Liver (tissue), 9 donors: ENCODE results near the gene PCED1B. TPM values are rescaled to one million over a fixed set of nuclear protein-coding genes. Genes with fewer than 3 reads are reported as not detected.

Source experiments
- DNase-seq: peaks from one replicate; pipeline ENCODE4 v3.0.0-alpha.2; 2017; ENCODE audit warnings: low spot score
- H3K27ac ChIP-seq, 2 donors: one replicate each; pipeline ENCODE4 v1.7.0; 2013; ENCODE audit warnings: inconsistent platforms in 2 of 2, low read length in 2 of 2, control low read depth in 1 of 2, low read depth in 1 of 2, mild to moderate bottlenecking in 1 of 2
- H3K27me3 ChIP-seq, 4 donors: one replicate each; pipeline versions ENCODE4 v1.6.1 to v1.7.0; 2013; ENCODE audit warnings: low read length in 3 of 4, inconsistent platforms in 1 of 4, mild to moderate bottlenecking in 1 of 4, moderate library complexity in 1 of 4; ENCODE audit not compliant: control insufficient read depth in 4 of 4, insufficient read depth in 4 of 4
- H3K36me3 ChIP-seq, 4 donors: one replicate each; pipeline versions ENCODE4 v1.6.1 to v1.7.0; 2013; ENCODE audit warnings: low read length in 3 of 4, mild to moderate bottlenecking in 3 of 4, low read depth in 1 of 4, moderate library complexity in 1 of 4; ENCODE audit not compliant: control insufficient read depth in 4 of 4, insufficient read depth in 3 of 4
- H3K4me1 ChIP-seq, 4 donors: one replicate each; pipeline versions ENCODE4 v1.6.1 to v1.7.0; 2013; ENCODE audit warnings: low read length in 3 of 4, mild to moderate bottlenecking in 3 of 4, moderate library complexity in 1 of 4; ENCODE audit not compliant: control insufficient read depth in 4 of 4, insufficient read depth in 4 of 4
- H3K4me3 ChIP-seq, 3 donors: one replicate each; pipeline versions ENCODE4 v1.6.1 to v1.7.0; 2013; ENCODE audit warnings: low read length in 3 of 3, control low read depth in 1 of 3, low read depth in 1 of 3, mild to moderate bottlenecking in 1 of 3
- H3K9ac ChIP-seq, 2 donors: one replicate each; pipeline ENCODE4 v1.7.0; 2013; ENCODE audit warnings: low read length in 2 of 2, mild to moderate bottlenecking in 2 of 2, moderate library complexity in 2 of 2, control low read depth in 1 of 2, low read depth in 1 of 2
- H3K9me3 ChIP-seq, 4 donors: one replicate each; pipeline versions ENCODE4 v1.6.1 to v1.7.0; 2013; ENCODE audit warnings: low read length in 3 of 4; ENCODE audit not compliant: control insufficient read depth in 4 of 4
- ATF3 ChIP-seq: IDR thresholded peaks from 2 replicates; pipeline ENCODE4 v1.6.1; 2016; ENCODE audit warnings: antibody characterized with exemption
- CTCF ChIP-seq: fragments of 150-350 bp; IDR thresholded peaks from 2 replicates; pipeline ENCODE4 v1.5.1; 2017; ENCODE audit warnings: improper control_type of control experiment, low read depth, low read length; ENCODE audit not compliant: missing input control
- FOXA2 ChIP-seq: IDR thresholded peaks from 2 replicates; pipeline ENCODE4 v1.6.1; 2016; ENCODE audit warnings: antibody characterized with exemption
- HNF4A ChIP-seq, 2 donors: conservative IDR thresholded peaks; 2 replicates each; pipeline ENCODE4 v1.6.1; 2016; ENCODE audit warnings: antibody characterized with exemption in 2 of 2, mild to moderate bottlenecking in 2 of 2
- JUND ChIP-seq, 2 donors: IDR thresholded peaks; 2 replicates each; pipeline ENCODE4 v1.6.1; 2016; ENCODE audit warnings: antibody characterized with exemption in 2 of 2
- MAX ChIP-seq: IDR thresholded peaks from 2 replicates; pipeline ENCODE4 v1.6.1; 2016; ENCODE audit warnings: antibody characterized with exemption
- NR2F2 ChIP-seq: IDR thresholded peaks from 2 replicates; pipeline ENCODE4 v1.6.1; 2016; ENCODE audit warnings: antibody characterized with exemption
- RXRA ChIP-seq, 2 donors: IDR thresholded peaks; 2 replicates each; pipeline ENCODE4 v1.6.1; 2017 to 2018; ENCODE audit warnings: antibody characterized with exemption in 2 of 2, mild to moderate bottlenecking in 1 of 2
- SP1 ChIP-seq: IDR thresholded peaks from 2 replicates; pipeline ENCODE4 v1.6.1; 2018; ENCODE audit warnings: antibody characterized with exemption, mild to moderate bottlenecking
- TAF1 ChIP-seq: conservative IDR thresholded peaks from 2 replicates; pipeline ENCODE4 v1.6.1; 2016; ENCODE audit warnings: antibody characterized with exemption, mild to moderate bottlenecking
- YY1 ChIP-seq: IDR thresholded peaks from 2 replicates; pipeline ENCODE4 v1.6.1; 2016; ENCODE audit warnings: antibody characterized with exemption, mild to moderate bottlenecking
- ZBTB33 ChIP-seq: IDR thresholded peaks from 2 replicates; pipeline ENCODE4 v1.6.1; 2016; ENCODE audit warnings: antibody characterized with exemption
- WGBS: extraction: QIAGEN DNeasy Blood & Tissue Kit; methylation state at CpG from one replicate; pipeline ENCODE4 v1.1.7; 2013; 5-methylcytosine and 5-hydroxymethylcytosine counted together
- polyA plus RNA-seq, 2 donors: library from polyadenylated mRNA; stranded (reverse) in 1 of 2; unstranded in 1 of 2; fragments of 200-250 nt in 1 of 2; fragments of >200 nt in 1 of 2; fragmentation: Nextera tagmentation in 1 of 2; extraction: Ambion mirVana in 1 of 2; gene quantifications; one replicate each; pipeline versions ENCODE4 v1.2.1 to v1.2.3, GENCODE V29; 2013 to 2015
- total RNA-seq, 2 donors: library from RNA; depleted of rRNA; stranded (reverse); fragments of >200 nt; gene quantifications; one replicate each; pipeline ENCODE4 v1.2.3, GENCODE V29; 2014
- donor health status: healthy.
- donor health status: healthy.
- donor health status: healthy.
- donor health status: healthy.
- donor health status: healthy.

Gene PCED1B
- total and polyA plus RNA-seq, 4 donors, result 0.51 to 1.8 (median 1.1) TPM

GRCh38 chr12:47097276-47097896, 18.0 kb downstream of the PCED1B start:
- no peak for DNase-seq
- no peaks in the 10 kb centered on the region for H3K9me3 ChIP-seq
- no peak overlapping the region for H3K9ac ChIP-seq
- peaks cover 0 to 6% (median under 1%) of the 10 kb centered on the region in 4 donors for H3K4me1 ChIP-seq
- 76% methylated on average over 7 of the region's 7 CpGs for WGBS
- TF ChIP-seq ATF3 (no peak), YY1 (peak; percentile 25), RXRA (IDR thresholded peaks at IDR 0.05) (no peak), TAF1 (no peak)
- no peak overlapping the region for H3K27ac ChIP-seq
- H3K36me3 ChIP-seq, result no peaks in the 10 kb centered on the region
- H3K4me3 ChIP-seq, result no peak overlapping the region
- H3K27me3 ChIP-seq, result no peaks in the 10 kb centered on the region

- no peak overlapping the region for H3K27ac ChIP-seq
- no peaks in the 10 kb centered on the region for H3K27me3 ChIP-seq
- peaks cover 0 to 6% (median under 1%) of the 10 kb centered on the region in 4 donors for H3K4me1 ChIP-seq
- no peak overlapping the region for H3K9ac ChIP-seq
- TF ChIP-seq RXRA (IDR thresholded peaks at IDR 0.05), result no peak
- TF ChIP-seq NR2F2, result no peak
- no peak for TF ChIP-seq ZBTB33
- no peak for TF ChIP-seq MAX
- DNase-seq, result no peak
- H3K36me3 ChIP-seq, result no peaks in the 10 kb centered on the region
- WGBS, result 94% methylated on average over 6 of the region's 6 CpGs
- no peaks in the 10 kb centered on the region for H3K9me3 ChIP-seq
- H3K4me3 ChIP-seq, result no peak overlapping the region
These were observed 18.7 kb downstream of the PCED1B start for GRCh38 chr12:47098099-47098498.

GRCh38 chr12:47099610-47100009, 20.2 kb downstream of the PCED1B start:
- Histone ChIP-seq H3K9ac (no peak overlapping the region), H3K4me1 (peaks cover 0 to 6% (median under 1%) of the 10 kb centered on the region in 4 donors), H3K36me3 (no peaks in the 10 kb centered on the region), H3K27ac (no peak overlapping the region), H3K27me3 (no peaks in the 10 kb centered on the region), H3K4me3 (no peak overlapping the region), H3K9me3 (no peaks in the 10 kb centered on the region)
- DNase-seq, result no peak
- TF ChIP-seq TAF1 (no peak), ZBTB33 (no peak), CTCF (no peak), SP1 (no peak), FOXA2 (no peak), RXRA (IDR thresholded peaks at IDR 0.05) (no peak), HNF4A (conservative IDR thresholded peaks at IDR 0.05) (no peak), JUND (IDR thresholded peaks at IDR 0.05) (no peak)
- WGBS, result 95% methylated on average over 2 of the region's 2 CpGs
